H9 (cell line): ENCODE data around the gene SYCN. TPM values are rescaled to one million over a fixed set of nuclear protein-coding genes. Genes with fewer than 3 reads are reported as not detected.

Experiments used
- DNase-seq: peaks from one replicate; pipeline ENCODE4 v3.0.0-alpha.2; 2017
- H2AFZ ChIP-seq: one replicate; pipeline ENCODE4 v1.6.1; 2013; ENCODE audit warnings: mild to moderate bottlenecking, low read length, control low read depth, moderate library complexity
- H2AK5ac ChIP-seq: 2 replicates; pipeline ENCODE4 v1.6.1; 2013; ENCODE audit warnings: low read length, control low read depth, mixed read lengths; ENCODE audit not compliant: insufficient read length
- H2BK120ac ChIP-seq: one replicate; pipeline ENCODE4 v1.6.1; 2013; ENCODE audit warnings: low read depth, mild to moderate bottlenecking, low read length, control low read depth, inconsistent platforms; ENCODE audit not compliant: poor library complexity, severe bottlenecking
- H2BK12ac ChIP-seq: 2 replicates; pipeline ENCODE4 v1.6.1; 2013; ENCODE audit warnings: low read length, control low read depth, mixed read lengths, low read depth; ENCODE audit not compliant: insufficient read length
- H2BK15ac ChIP-seq: 2 replicates; pipeline ENCODE4 v1.6.1; 2013; ENCODE audit warnings: low read depth, low read length, control low read depth
- H2BK20ac ChIP-seq: one replicate; pipeline ENCODE4 v1.6.1; 2013; ENCODE audit warnings: low read depth, mild to moderate bottlenecking, low read length, control low read depth, inconsistent platforms; ENCODE audit not compliant: poor library complexity, severe bottlenecking
- H2BK5ac ChIP-seq: 2 replicates; pipeline ENCODE4 v1.6.1; 2013; ENCODE audit warnings: low read length, control low read depth, mixed read lengths; ENCODE audit not compliant: insufficient read length
- H3K14ac ChIP-seq: 2 replicates; pipeline ENCODE4 v1.6.1; 2013; ENCODE audit warnings: low read length, control low read depth; ENCODE audit not compliant: insufficient read depth
- H3K18ac ChIP-seq: 2 replicates; pipeline ENCODE4 v1.6.1; 2013; ENCODE audit warnings: low read depth, mild to moderate bottlenecking, mixed read lengths, low read length, control low read depth; ENCODE audit not compliant: insufficient read length
- H3K23ac ChIP-seq: 2 replicates; pipeline ENCODE4 v1.6.1; 2013; ENCODE audit warnings: low read length, control low read depth, mixed read lengths, low read depth; ENCODE audit not compliant: insufficient read length
- H3K23me2 ChIP-seq: 2 replicates; pipeline ENCODE4 v1.6.1; 2013; ENCODE audit warnings: low read depth, mild to moderate bottlenecking, mixed read lengths, low read length, control low read depth; ENCODE audit not compliant: insufficient read length, poor library complexity, severe bottlenecking
- H3K27ac ChIP-seq: 2 replicates; pipeline ENCODE4 v1.5.1; 2013; ENCODE audit warnings: low read length, control low read depth, mixed read lengths, low read depth; ENCODE audit not compliant: insufficient read length
- H3K27me3 ChIP-seq: 2 replicates; pipeline ENCODE4 v1.6.1; 2013; ENCODE audit warnings: low read length, control low read depth, inconsistent platforms; ENCODE audit not compliant: insufficient read depth
- H3K4ac ChIP-seq: 2 replicates; pipeline ENCODE4 v1.6.1; 2013; ENCODE audit warnings: low read depth, mild to moderate bottlenecking, control low read depth, inconsistent platforms, low read length, moderate library complexity
- H3K4me1 ChIP-seq: 2 replicates; pipeline ENCODE4 v1.6.1; 2013; ENCODE audit warnings: low read length, control low read depth, inconsistent platforms; ENCODE audit not compliant: insufficient read depth
- H3K4me2 ChIP-seq: 2 replicates; pipeline ENCODE4 v1.6.1; 2013; ENCODE audit warnings: low read length, control low read depth, mixed read lengths; ENCODE audit not compliant: insufficient read length, insufficient read depth
- H3K56ac ChIP-seq: 2 replicates; pipeline ENCODE4 v1.6.1; 2013; ENCODE audit warnings: low read depth, mild to moderate bottlenecking, mixed read lengths, low read length, control low read depth; ENCODE audit not compliant: insufficient read length
- H3K79me1 ChIP-seq: 2 replicates; pipeline ENCODE4 v1.6.1; 2013; ENCODE audit warnings: low read depth, mild to moderate bottlenecking, moderate library complexity, low read length, control low read depth, inconsistent platforms; ENCODE audit not compliant: insufficient read depth, poor library complexity, severe bottlenecking
- H3K79me2 ChIP-seq: 2 replicates; pipeline ENCODE4 v1.6.1; 2013; ENCODE audit warnings: low read length, control low read depth, inconsistent platforms; ENCODE audit not compliant: insufficient read depth
- H3K9ac ChIP-seq: 2 replicates; pipeline ENCODE4 v1.6.1; 2013; ENCODE audit warnings: low read length, control low read depth, mixed read lengths; ENCODE audit not compliant: insufficient read length; ENCODE audit errors: extremely low read depth
- H3K9me3 ChIP-seq: one replicate; pipeline ENCODE4 v1.6.1; 2013; ENCODE audit warnings: low read depth, low read length, inconsistent platforms; ENCODE audit not compliant: control insufficient read depth
- H3T11ph ChIP-seq: one replicate; pipeline ENCODE4 v1.6.1; 2013; ENCODE audit warnings: mild to moderate bottlenecking, low read length, control low read depth, inconsistent platforms
- H4K20me1 ChIP-seq: one replicate; pipeline ENCODE4 v1.6.1; 2013; ENCODE audit not compliant: control insufficient read depth, insufficient read length, insufficient read depth
- H4K5ac ChIP-seq: 2 replicates; pipeline ENCODE4 v1.6.1; 2013; ENCODE audit warnings: low read depth, mild to moderate bottlenecking, mixed read lengths, low read length, control low read depth; ENCODE audit not compliant: insufficient read length
- H4K8ac ChIP-seq: replicated peaks from 2 replicates; pipeline ENCODE4 v1.6.1; 2013; ENCODE audit warnings: low read length, control low read depth, mixed read lengths, low read depth; ENCODE audit not compliant: insufficient read length
- H4K91ac ChIP-seq: 2 replicates; pipeline ENCODE4 v1.6.1; 2013; ENCODE audit warnings: low read depth, mild to moderate bottlenecking, moderate library complexity, mixed read lengths, low read length, control low read depth; ENCODE audit not compliant: insufficient read length
- H3K27ac Mint-ChIP-seq, 3 experiments: 2 replicates in 2 of 3; 3 replicates in 1 of 3; pipeline ENCODE4 v1.8.0; 2020 to 2021; ENCODE audit warnings: mixed read lengths in 3 of 3, mild to moderate bottlenecking in 1 of 3, moderate library complexity in 1 of 3
- H3K27me3 Mint-ChIP-seq: 2 replicates; pipeline ENCODE4 v1.8.0; 2021; ENCODE audit warnings: low read depth, mild to moderate bottlenecking, moderate library complexity, mixed read lengths
- H3K36me3 Mint-ChIP-seq, 3 experiments: 2 replicates in 2 of 3; 3 replicates in 1 of 3; pipeline ENCODE4 v1.8.0; 2020 to 2021; ENCODE audit warnings: low read depth in 3 of 3, mixed read lengths in 3 of 3; ENCODE audit not compliant: insufficient read depth in 1 of 3
- H3K4me1 Mint-ChIP-seq, 2 experiments: 2 replicates each; pipeline ENCODE4 v1.8.0; 2020; ENCODE audit warnings: mixed read lengths in 2 of 2
- H3K4me3 Mint-ChIP-seq, 2 experiments: 2 replicates in 1 of 2; 3 replicates in 1 of 2; pipeline ENCODE4 v1.8.0; 2020 to 2021; ENCODE audit warnings: mild to moderate bottlenecking in 2 of 2, mixed read lengths in 2 of 2, moderate library complexity in 1 of 2
- H3K9me3 Mint-ChIP-seq, 2 experiments: 2 replicates in 1 of 2; 3 replicates in 1 of 2; pipeline ENCODE4 v1.8.0; 2020; ENCODE audit warnings: mild to moderate bottlenecking in 2 of 2, mixed read lengths in 2 of 2, moderate library complexity in 1 of 2
- CTCF ChIP-seq: fragments of 200-600 bp; sonication (generic); conservative IDR thresholded peaks from 3 replicates; pipeline ENCODE4 v1.8.0; 2021; ENCODE audit warnings: antibody characterized with exemption, mild to moderate bottlenecking
- WGBS: extraction: QIAGEN DNeasy Blood & Tissue Kit; methylation state at CpG from one replicate; pipeline ENCODE4 v1.1.7; 2013; ENCODE audit warnings: missing lambda C conversion rate, low lambda C conversion rate, mixed read lengths; ENCODE audit not compliant: insufficient read length; ENCODE audit errors: extremely low coverage; 5-methylcytosine and 5-hydroxymethylcytosine counted together
- total RNA-seq: library from RNA; stranded (reverse); gene quantifications from 2 replicates; pipeline ENCODE4 v1.2.1, GENCODE V29; 2021

Gene SYCN
- total RNA-seq, 1 experiment from 2014 or later: not detected

GRCh38 chr19:39160889-39161672, 43.0 kb downstream of the SYCN start:
- Mint-ChIP-seq H3K4me1 (peaks cover 22 to 31% of the 10 kb centered on the region in 2 experiments), H3K36me3 (peaks cover 0 to 8% (median 2%) of the 10 kb centered on the region in 3 experiments; a peak in 3 of 7 replicates), H3K4me3 (no peak overlapping the region; a peak in 1 of 5 replicates), H3K27ac (peak overlapping the region in 2 of 3 experiments; percentile 14 to 85; a peak in 4 of 7 replicates), H3K9me3 (no peaks in the 10 kb centered on the region), H3K27me3 (no peaks in the 10 kb centered on the region)
- Histone ChIP-seq H3K56ac (no peak overlapping the region), H4K8ac (no peak overlapping the region), H2AFZ (no peak overlapping the region), H3K9me3 (no peaks in the 10 kb centered on the region), H3K4me1 (peaks cover 3% of the 10 kb centered on the region; the same call in 1 of the 2 replicates), H2BK12ac (no peak overlapping the region), H2BK15ac (no peak overlapping the region), H3K4me2 (no peak overlapping the region), H3K18ac (no peak overlapping the region), H3T11ph (no peak overlapping the region), H3K4ac (no peak overlapping the region), H2BK120ac (no peak overlapping the region), H3K23me2 (peaks cover 2% of the 10 kb centered on the region), H2AK5ac (no peak overlapping the region), H3K14ac (no peak overlapping the region), H3K79me1 (no peaks in the 10 kb centered on the region), H3K27ac (no peak overlapping the region), H3K79me2 (peaks cover 4% of the 10 kb centered on the region; the same call in 1 of the 2 replicates), H2BK20ac (no peak overlapping the region), H3K9ac (no peak overlapping the region), H4K91ac (no peak overlapping the region), H3K23ac (no peak overlapping the region), H3K27me3 (no peaks in the 10 kb centered on the region), H2BK5ac (no peak overlapping the region), H4K5ac (no peak overlapping the region), H4K20me1 (peaks cover 5% of the 10 kb centered on the region)
- no peak for DNase-seq
- WGBS: no CpG with 5 or more reads among the region's 21 CpGs
- TF ChIP-seq CTCF: no peak
